Mesenchymal stem cell (in vitro differentiated cells and primary cell): ENCODE measurements around the gene UPK3A.

Experiments used
- DNase-seq: peaks from one replicate; pipeline ENCODE4 v3.0.0-alpha.2; 2013
- H2AFZ ChIP-seq: one replicate; pipeline ENCODE4 v1.6.1; 2013; ENCODE audit warnings: low read depth, mild to moderate bottlenecking, control low read depth, inconsistent platforms, low read length, moderate library complexity
- H2AK5ac ChIP-seq: 2 replicates; pipeline ENCODE4 v1.6.1; 2013; ENCODE audit warnings: low read length, moderate library complexity, mild to moderate bottlenecking, inconsistent platforms; ENCODE audit not compliant: severe bottlenecking
- H2BK120ac ChIP-seq: one replicate; pipeline ENCODE4 v1.6.1; 2013; ENCODE audit warnings: low read depth, mild to moderate bottlenecking, inconsistent platforms, low read length, moderate library complexity
- H2BK12ac ChIP-seq, 2 experiments: one replicate each; pipeline ENCODE4 v1.6.1; 2013; ENCODE audit warnings: inconsistent platforms in 2 of 2, low read length in 2 of 2, mild to moderate bottlenecking in 2 of 2, moderate library complexity in 2 of 2, control low read depth in 1 of 2
- H2BK15ac ChIP-seq: one replicate; pipeline ENCODE4 v1.6.1; 2013; ENCODE audit warnings: mild to moderate bottlenecking, low read depth, inconsistent platforms; ENCODE audit not compliant: poor library complexity, severe bottlenecking
- H2BK5ac ChIP-seq: 2 replicates; pipeline ENCODE4 v1.6.1; 2013; ENCODE audit warnings: low read depth, mild to moderate bottlenecking, low read length, control low read depth, inconsistent platforms; ENCODE audit not compliant: poor library complexity, severe bottlenecking
- H3K14ac ChIP-seq, 2 experiments: one replicate each; pipeline ENCODE4 v1.6.1; 2013; ENCODE audit warnings: inconsistent platforms in 2 of 2, low read length in 2 of 2, control low read depth in 1 of 2, mild to moderate bottlenecking in 1 of 2, moderate library complexity in 1 of 2
- H3K18ac ChIP-seq, 2 experiments: one replicate each; pipeline ENCODE4 v1.6.1; 2013; ENCODE audit warnings: inconsistent platforms in 2 of 2, low read length in 2 of 2, control low read depth in 1 of 2, low read depth in 1 of 2, mild to moderate bottlenecking in 1 of 2
- H3K23ac ChIP-seq, 2 experiments: one replicate each; pipeline ENCODE4 v1.6.1; 2013; ENCODE audit warnings: inconsistent platforms in 2 of 2, low read length in 2 of 2, mild to moderate bottlenecking in 2 of 2, moderate library complexity in 2 of 2, control low read depth in 1 of 2
- H3K27ac ChIP-seq: 2 replicates; pipeline ENCODE4 v1.5.1; 2013; ENCODE audit warnings: mild to moderate bottlenecking, moderate library complexity, low read length, control low read depth, inconsistent platforms; ENCODE audit not compliant: poor library complexity, severe bottlenecking
- H3K27me3 ChIP-seq, 2 experiments: 2 replicates each; pipeline versions ENCODE4 v1.6.1 to v1.7.0; 2013; ENCODE audit warnings: low read length in 2 of 2, mild to moderate bottlenecking in 2 of 2, moderate library complexity in 2 of 2, control low read depth in 1 of 2, inconsistent platforms in 1 of 2; ENCODE audit not compliant: control insufficient read depth in 1 of 2, insufficient read depth in 1 of 2
- H3K36me3 ChIP-seq, 2 experiments: 2 replicates each; pipeline versions ENCODE4 v1.6.1 to v1.7.0; 2013; ENCODE audit warnings: low read length in 2 of 2, control low read depth in 1 of 2, inconsistent platforms in 1 of 2, low read depth in 1 of 2, mild to moderate bottlenecking in 1 of 2; ENCODE audit not compliant: insufficient read depth in 2 of 2, control insufficient read depth in 1 of 2
- H3K4ac ChIP-seq, 2 experiments: one replicate each; pipeline ENCODE4 v1.6.1; 2013; ENCODE audit warnings: inconsistent platforms in 2 of 2, low read length in 2 of 2, mild to moderate bottlenecking in 2 of 2, moderate library complexity in 2 of 2, control low read depth in 1 of 2, low read depth in 1 of 2
- H3K4me1 ChIP-seq: 2 replicates; pipeline ENCODE4 v1.6.1; 2013; ENCODE audit warnings: low read depth, low read length, control low read depth; ENCODE audit not compliant: control insufficient read depth, insufficient read depth
- H3K4me2 ChIP-seq: 2 replicates; pipeline ENCODE4 v1.6.1; 2013; ENCODE audit warnings: low read length, mild to moderate bottlenecking, inconsistent platforms; ENCODE audit not compliant: poor library complexity, severe bottlenecking
- H3K4me3 ChIP-seq, 2 experiments: 2 replicates each; pipeline versions ENCODE4 v1.5.1 to v1.7.0; 2013; ENCODE audit warnings: low read length in 2 of 2, mild to moderate bottlenecking in 2 of 2, control low read depth in 1 of 2, low read depth in 1 of 2; ENCODE audit not compliant: insufficient read depth in 1 of 2
- H3K79me1 ChIP-seq: replicated peaks from 2 replicates; pipeline ENCODE4 v1.6.1; 2013; ENCODE audit warnings: mild to moderate bottlenecking, control low read depth, low read length, inconsistent platforms; ENCODE audit not compliant: poor library complexity, severe bottlenecking
- H3K9ac ChIP-seq: 2 replicates; pipeline ENCODE4 v1.7.0; 2013; ENCODE audit warnings: mild to moderate bottlenecking, low read length, moderate library complexity
- H3K9me3 ChIP-seq: 2 replicates; pipeline ENCODE4 v1.7.0; 2013; ENCODE audit warnings: mild to moderate bottlenecking, low read length; ENCODE audit not compliant: control insufficient read depth
- H4K8ac ChIP-seq: one replicate; pipeline ENCODE4 v1.6.1; 2013; ENCODE audit warnings: inconsistent platforms, mild to moderate bottlenecking, low read length, moderate library complexity
- H4K91ac ChIP-seq: one replicate; pipeline ENCODE4 v1.6.1; 2013; ENCODE audit warnings: mild to moderate bottlenecking, low read length, inconsistent platforms
- WGBS: methylation state at CpG from one replicate; pipeline ENCODE4 v1.1.7; 2013; ENCODE audit warnings: mixed read lengths; 5-methylcytosine and 5-hydroxymethylcytosine counted together

The UPK3A gene

GRCh38 chr22:45268167-45268957 is 16.4 kb upstream of the UPK3A start:
- peak overlapping the region in 1 of 2 experiments; percentile 45 for H3K14ac ChIP-seq
- H2BK12ac ChIP-seq, result peak overlapping the region; percentile 61 to 92
- H4K8ac ChIP-seq, result peak overlapping the region; percentile 93
- WGBS, result 4% methylated on average over 27 of the region's 47 CpGs
- H2BK120ac ChIP-seq, result peak overlapping the region; percentile 73
- H3K23ac ChIP-seq, result no peak overlapping the region
- DNase-seq, result peak; percentile 50
- H2AFZ ChIP-seq, result peak overlapping the region; percentile 69
- peak overlapping the region; percentile 93 for H2BK15ac ChIP-seq
- H3K18ac ChIP-seq, result peak overlapping the region; percentile 73 to 76
- peaks cover 26% of the 10 kb centered on the region for H3K4me1 ChIP-seq
- H3K36me3 ChIP-seq, result no peaks in the 10 kb centered on the region
- H3K9me3 ChIP-seq, result no peaks in the 10 kb centered on the region
- peak overlapping the region; percentile 84 for H3K4me2 ChIP-seq
- peak overlapping the region; percentile 6 to 35 for H3K4ac ChIP-seq
- no peak overlapping the region for H3K27ac ChIP-seq
- H3K9ac ChIP-seq, result peak overlapping the region; percentile 75
- no peak overlapping the region for H2AK5ac ChIP-seq
- peaks cover 0 to 17% of the 10 kb centered on the region in 2 experiments for H3K27me3 ChIP-seq
- H3K79me1 ChIP-seq, result peaks cover 1% of the 10 kb centered on the region
- peak overlapping the region; percentile 85 for H4K91ac ChIP-seq
- H3K4me3 ChIP-seq, result peak overlapping the region; percentile 52 to 84
- H2BK5ac ChIP-seq, result no peak overlapping the region

- Histone ChIP-seq H3K27me3 (peaks cover 0 to 20% of the 10 kb centered on the region in 2 experiments), H3K27ac (no peak overlapping the region), H3K79me1 (peaks cover 1% of the 10 kb centered on the region), H4K8ac (peak overlapping the region; percentile 93), H3K4me3 (peak overlapping the region; percentile 52 to 84), H3K14ac (no peak overlapping the region), H3K4me2 (peak overlapping the region; percentile 84), H3K9ac (peak overlapping the region; percentile 75), H2BK12ac (peak overlapping the region in 1 of 2 experiments; percentile 15), H3K4me1 (peaks cover 19% of the 10 kb centered on the region), H3K23ac (peak overlapping the region in 1 of 2 experiments; percentile 79), H2BK120ac (no peak overlapping the region), H3K9me3 (no peaks in the 10 kb centered on the region), H4K91ac (peak overlapping the region; percentile 55), H3K36me3 (no peaks in the 10 kb centered on the region), H2AK5ac (no peak overlapping the region), H2BK15ac (peak overlapping the region; percentile 93), H3K18ac (peak overlapping the region; percentile 73 to 76), H3K4ac (peak overlapping the region; percentile 6 to 35), H2AFZ (peak overlapping the region; percentile 39), H2BK5ac (no peak overlapping the region)
- peak; percentile 60 for DNase-seq
- 11% methylated on average over 28 of the region's 60 CpGs for WGBS
Observed at GRCh38 chr22:45268958-45269844, 15.5 kb upstream of the UPK3A start.

- Histone ChIP-seq H3K4me2 (no peak overlapping the region), H2AK5ac (no peak overlapping the region), H3K36me3 (no peaks in the 10 kb centered on the region), H3K18ac (no peak overlapping the region), H3K9ac (peak overlapping the region; percentile 75), H3K14ac (no peak overlapping the region), H2BK12ac (peak overlapping the region in 1 of 2 experiments; percentile 27), H3K4me3 (no peak overlapping the region), H2BK5ac (no peak overlapping the region), H3K79me1 (peaks cover 1% of the 10 kb centered on the region), H3K4me1 (peaks cover 19% of the 10 kb centered on the region), H2BK15ac (no peak overlapping the region), H3K9me3 (no peaks in the 10 kb centered on the region), H4K8ac (no peak overlapping the region), H2BK120ac (no peak overlapping the region), H3K27me3 (peaks cover 0 to 20% of the 10 kb centered on the region in 2 experiments), H4K91ac (no peak overlapping the region), H3K23ac (no peak overlapping the region), H3K27ac (no peak overlapping the region), H2AFZ (no peak overlapping the region), H3K4ac (no peak overlapping the region)
- no peak for DNase-seq
- WGBS, result 77% methylated on average over 12 of the region's 16 CpGs
Observed at GRCh38 chr22:45270095-45271020, 14.4 kb upstream of the UPK3A start.
